CD4-positive, alpha-beta T cell (primary cell): ENCODE data around the gene CACNA2D2. TPM values are rescaled to one million over a fixed set of nuclear protein-coding genes. Genes with fewer than 3 reads are reported as not detected.

ENCODE experiments used
- ATAC-seq: fragments of 200-7000 bp; cut with Tn5 transposase; one replicate; pipeline ENCODE4 v1.10.0; 2022; ENCODE audit warnings: mild to moderate bottlenecking; ENCODE audit not compliant: poor library complexity
- CTCF ChIA-PET: fragments of 350-600 bp; sonication (Branson Sonifier 250); formaldehyde crosslinking; loops from one replicate; lab custom pipeline; 2021; ENCODE audit warnings: antibody characterized with exemption, inconsistent platforms; lab: Charles Lee
- POLR2A ChIA-PET: fragments of 350-600 bp; sonication (Branson Sonifier 250); formaldehyde crosslinking; loops from one replicate; lab custom pipeline; 2021; ENCODE audit warnings: antibody characterized with exemption, inconsistent platforms; lab: Charles Lee
- DNase-seq, 14 experiments: peaks; one replicate each; pipeline ENCODE4 v3.0.0-alpha.2; 2013 to 2020; ENCODE audit warnings: mixed read lengths in 2 of 14
- H3K27ac ChIP-seq, 2 donors: one replicate each; pipeline versions ENCODE4 v1.5.1 to v1.7.0; 2013; ENCODE audit warnings: low read length in 2 of 2, low read depth in 1 of 2, mild to moderate bottlenecking in 1 of 2
- H3K27me3 ChIP-seq, 2 experiments: 1 replicate in 1 of 2; 2 replicates in 1 of 2; pipeline versions ENCODE4 v1.6.1 to v1.7.0; 2013; ENCODE audit warnings: low read length in 2 of 2, control low read depth in 1 of 2, mild to moderate bottlenecking in 1 of 2, moderate library complexity in 1 of 2; ENCODE audit not compliant: insufficient read depth in 2 of 2, control insufficient read depth in 1 of 2
- H3K36me3 ChIP-seq: one replicate; pipeline ENCODE4 v1.6.1; 2013; ENCODE audit warnings: low read length, control low read depth; ENCODE audit not compliant: insufficient read depth
- H3K4me1 ChIP-seq: one replicate; pipeline ENCODE4 v1.6.1; 2013; ENCODE audit warnings: low read length, control low read depth; ENCODE audit not compliant: insufficient read depth
- H3K4me3 ChIP-seq: one replicate; pipeline ENCODE4 v1.5.1; 2013; ENCODE audit warnings: mild to moderate bottlenecking, low read length, moderate library complexity
- H3K9me3 ChIP-seq, 2 experiments: 1 replicate in 1 of 2; 2 replicates in 1 of 2; pipeline versions ENCODE4 v1.6.1 to v1.7.0; 2013; ENCODE audit warnings: low read length in 2 of 2, mild to moderate bottlenecking in 2 of 2, control low read depth in 1 of 2, moderate library complexity in 1 of 2; ENCODE audit not compliant: control insufficient read depth in 1 of 2, insufficient read depth in 1 of 2
- H3K27ac Mint-ChIP-seq: one replicate; pipeline ENCODE4 v1.8.0; 2020; ENCODE audit warnings: mixed read lengths
- H3K27me3 Mint-ChIP-seq: one replicate; pipeline ENCODE4 v1.8.0; 2021; ENCODE audit warnings: mixed read lengths
- H3K36me3 Mint-ChIP-seq: one replicate; pipeline ENCODE4 v1.8.0; 2021; ENCODE audit warnings: low read depth, mixed read lengths
- H3K4me1 Mint-ChIP-seq: one replicate; pipeline ENCODE4 v1.8.0; 2021; ENCODE audit warnings: low read depth, mixed read lengths
- H3K4me3 Mint-ChIP-seq: one replicate; pipeline ENCODE4 v1.8.0; 2020; ENCODE audit warnings: mild to moderate bottlenecking, mixed read lengths
- H3K9me3 Mint-ChIP-seq: one replicate; pipeline ENCODE4 v1.8.0; 2020; ENCODE audit warnings: mixed read lengths
- CTCF ChIP-seq: fragments of 200-600 bp; IDR thresholded peaks from one replicate; pipeline ENCODE4 v1.8.0; 2022; ENCODE audit warnings: antibody characterized with exemption, mild to moderate bottlenecking
- intact Hi-C, 2 experiments: fragments of 100-400 bp; cut with DNase I in 1 of 2; cut with micrococcal nuclease in 1 of 2; formaldehyde crosslinking; loops; one replicate each; pipeline versions ENCODE4 v1.15.1 to v1.9.0; 2023 to 2025; cut with DNase I, micrococcal nuclease
- total RNA-seq, 174 experiments: library from RNA in 2 of 174; stranded (reverse) in 2 of 174; gene quantifications; one replicate each; pipeline ENCODE4 v1.2.3 and lab custom pipeline; 2021 to 2026

CACNA2D2 gene
- total RNA-seq, 2 experiments from 2014 or later: 2.5 to 3.8 TPM

- H3K27me3 Mint-ChIP-seq: no peaks in the 10 kb centered on the region
- CTCF ChIA-PET: no interaction called here
- H3K9me3 ChIP-seq: no peaks in the 10 kb centered on the region
- H3K27ac Mint-ChIP-seq: no peak overlapping the region
- peaks cover 60% of the 10 kb centered on the region for H3K4me1 Mint-ChIP-seq
- H3K4me3 ChIP-seq: no peak overlapping the region
- DNase-seq: peak in 1 of 14 experiments; percentile 56
- no peak for TF ChIP-seq CTCF
- peaks cover 8% of the 10 kb centered on the region for H3K36me3 ChIP-seq
- POLR2A ChIA-PET: interaction anchor here (7.9 kb wide), 1 partner anchor 6 kb away, joined by 214 read pairs; the partner anchor contains the start of genes CYB561D2 and NPRL2
- no peak overlapping the region for H3K27ac ChIP-seq
- peaks cover 13% of the 10 kb centered on the region for H3K36me3 Mint-ChIP-seq
- ATAC-seq: no peak
- no peaks in the 10 kb centered on the region for H3K9me3 Mint-ChIP-seq
- H3K4me1 ChIP-seq: peaks cover 73% of the 10 kb centered on the region
- no peaks in the 10 kb centered on the region for H3K27me3 ChIP-seq
- intact Hi-C loops: no loop called here
- peak overlapping the region; percentile 57 for H3K4me3 Mint-ChIP-seq
Measured at GRCh38 chr3:50342813-50343633, 160.4 kb downstream of the CACNA2D2 start.

GRCh38 chr3:50341996-50342650, 161.3 kb downstream of the CACNA2D2 start:
- H3K4me1 ChIP-seq: peaks cover 71% of the 10 kb centered on the region
- H3K4me3 ChIP-seq: no peak overlapping the region
- no peaks in the 10 kb centered on the region for H3K36me3 ChIP-seq
- DNase-seq (no peak), ATAC-seq (no peak)
- POLR2A ChIA-PET: interaction anchor here (0.6 to 7.9 kb wide), 2 partner anchors 7 to 1611 kb away, joined by 3 to 214 read pairs; partner anchors contain the start of genes CYB561D2 and NPRL2
- H3K27me3 ChIP-seq: no peaks in the 10 kb centered on the region
- Mint-ChIP-seq H3K27ac (peak overlapping the region; percentile 79), H3K4me3 (peak overlapping the region; percentile 84), H3K9me3 (no peaks in the 10 kb centered on the region), H3K36me3 (peaks cover 9% of the 10 kb centered on the region), H3K27me3 (no peaks in the 10 kb centered on the region), H3K4me1 (peaks cover 60% of the 10 kb centered on the region)
- H3K9me3 ChIP-seq: no peaks in the 10 kb centered on the region
- CTCF ChIA-PET: interaction anchor here (2.0 kb wide), 1 partner anchor 18 kb away, joined by 6 read pairs; no protein-coding TSS in a partner anchor
- peak overlapping the region; percentile 39 to 72 for H3K27ac ChIP-seq
- intact Hi-C loops: no loop called here
- no peak for TF ChIP-seq CTCF

DNA sequence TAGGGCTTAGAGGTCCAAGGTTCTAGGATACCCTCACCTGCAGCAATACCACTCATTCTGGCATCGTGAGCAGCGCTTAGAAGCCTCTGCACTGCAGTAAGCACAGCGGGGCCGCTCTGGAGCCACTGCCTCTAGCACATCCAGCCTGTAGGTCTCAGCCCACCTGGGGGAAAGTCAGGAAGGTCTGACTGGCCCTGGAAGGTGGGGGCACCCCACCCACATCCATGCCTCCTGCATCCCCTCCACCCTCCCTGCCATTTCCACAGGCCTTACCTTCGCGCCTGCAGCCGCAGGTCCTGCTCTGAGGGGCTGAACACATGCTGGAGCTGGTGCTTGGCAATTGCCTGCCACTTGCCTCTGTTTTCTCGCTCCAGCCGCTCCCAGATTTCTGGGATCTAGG, 161.9 kb downstream of the CACNA2D2 start:
- no peak for TF ChIP-seq CTCF
- ChIA-PET POLR2A (interaction anchor here (0.6 to 7.9 kb wide), 8 partner anchors 8 to 1611 kb away, joined by 3 to 214 read pairs (median 6); partner anchors contain the start of genes CYB561D2, HEMK1, HYAL3 and IFRD2), CTCF (interaction anchor here (2.0 kb wide), 1 partner anchor 17 kb away, joined by 6 read pairs; no protein-coding TSS in a partner anchor)
- DNase-seq (no peak), ATAC-seq (no peak)
- H3K36me3 ChIP-seq: no peaks in the 10 kb centered on the region
- no peaks in the 10 kb centered on the region for H3K27me3 ChIP-seq
- H3K4me3 Mint-ChIP-seq: peak overlapping the region; percentile 84
- H3K9me3 ChIP-seq: no peaks in the 10 kb centered on the region
- peaks cover 61% of the 10 kb centered on the region for H3K4me1 Mint-ChIP-seq
- H3K36me3 Mint-ChIP-seq: peaks cover 12% of the 10 kb centered on the region
- peak overlapping the region; percentile 79 for H3K27ac Mint-ChIP-seq
- intact Hi-C loops: no loop called here
- H3K27ac ChIP-seq: peak overlapping the region; percentile 39 to 72
- H3K4me1 ChIP-seq: peaks cover 69% of the 10 kb centered on the region
- no peaks in the 10 kb centered on the region for H3K27me3 Mint-ChIP-seq
- H3K9me3 Mint-ChIP-seq: no peaks in the 10 kb centered on the region
- H3K4me3 ChIP-seq: peak overlapping the region; percentile 93
